ENCODE results near the gene MAN1C1. TPM values are rescaled to one million over a fixed set of nuclear protein-coding genes. Genes with fewer than 3 reads are reported as not detected.
A peak's percentile ranks its signal among the peaks of the same experiment; 100 is the strongest.
"Not testable (repeated sequence)": the region's sequence is repeated elsewhere in the genome, so short reads cannot be mapped to it uniquely, and the experiment has no call there.

MAN1C1 gene
- total RNA-seq, 1 donor from 2014 or later = 22.6 TPM

DNA sequence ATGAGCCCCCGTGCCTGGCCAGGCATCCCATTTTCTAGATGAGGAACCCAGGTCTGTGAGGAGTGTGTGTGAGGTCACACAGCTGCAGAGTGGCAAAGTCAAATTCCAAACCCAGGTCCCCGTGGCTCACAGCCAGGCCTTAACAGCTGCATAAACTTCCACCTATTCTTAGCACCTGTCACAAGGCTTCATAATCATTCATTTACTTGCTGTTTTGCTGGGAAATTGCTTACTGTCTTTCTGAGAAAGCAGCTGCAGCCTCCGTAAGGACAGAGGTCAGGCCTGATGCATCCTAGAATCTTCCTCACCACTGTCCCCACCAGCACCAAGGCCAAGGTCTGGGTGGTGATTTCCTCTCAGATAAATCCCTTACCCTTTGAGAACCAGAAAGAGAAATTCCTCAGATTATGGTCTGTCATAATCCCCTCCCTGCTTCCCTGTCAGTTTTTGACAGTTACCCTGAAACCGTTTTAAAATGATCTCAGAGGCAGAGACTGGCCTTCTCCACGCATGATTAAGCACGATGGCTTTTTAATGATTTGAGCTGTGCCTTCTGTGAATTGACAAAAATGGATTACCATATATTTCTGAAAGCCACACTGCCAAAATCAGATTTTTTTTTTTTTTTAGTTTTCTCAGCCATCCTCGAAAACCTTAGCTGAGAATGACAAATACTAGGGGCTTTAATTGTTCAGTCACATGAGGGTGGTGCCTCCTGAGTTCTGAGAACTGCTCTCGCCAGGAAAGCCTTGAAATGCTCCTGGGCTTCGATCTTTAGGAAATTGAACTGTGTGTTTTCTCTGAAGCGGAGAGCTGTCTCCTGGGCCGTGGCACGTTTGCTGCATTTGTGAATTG, 113.4 kb downstream of the MAN1C1 start:
- peaks cover 34% of the 10 kb centered on the region for H3K4me1 Mint-ChIP-seq
- no peaks in the 10 kb centered on the region for H3K27me3 Mint-ChIP-seq (ENCODE audit: low read depth)
- H3K36me3 Mint-ChIP-seq (ENCODE audit: low read depth) = no peaks in the 10 kb centered on the region
- H3K4me3 Mint-ChIP-seq = no peak overlapping the region
- no peak overlapping the region for H3K27ac Mint-ChIP-seq (ENCODE audit: unreplicated experiment)
- TF ChIP-seq, protein P1, sequence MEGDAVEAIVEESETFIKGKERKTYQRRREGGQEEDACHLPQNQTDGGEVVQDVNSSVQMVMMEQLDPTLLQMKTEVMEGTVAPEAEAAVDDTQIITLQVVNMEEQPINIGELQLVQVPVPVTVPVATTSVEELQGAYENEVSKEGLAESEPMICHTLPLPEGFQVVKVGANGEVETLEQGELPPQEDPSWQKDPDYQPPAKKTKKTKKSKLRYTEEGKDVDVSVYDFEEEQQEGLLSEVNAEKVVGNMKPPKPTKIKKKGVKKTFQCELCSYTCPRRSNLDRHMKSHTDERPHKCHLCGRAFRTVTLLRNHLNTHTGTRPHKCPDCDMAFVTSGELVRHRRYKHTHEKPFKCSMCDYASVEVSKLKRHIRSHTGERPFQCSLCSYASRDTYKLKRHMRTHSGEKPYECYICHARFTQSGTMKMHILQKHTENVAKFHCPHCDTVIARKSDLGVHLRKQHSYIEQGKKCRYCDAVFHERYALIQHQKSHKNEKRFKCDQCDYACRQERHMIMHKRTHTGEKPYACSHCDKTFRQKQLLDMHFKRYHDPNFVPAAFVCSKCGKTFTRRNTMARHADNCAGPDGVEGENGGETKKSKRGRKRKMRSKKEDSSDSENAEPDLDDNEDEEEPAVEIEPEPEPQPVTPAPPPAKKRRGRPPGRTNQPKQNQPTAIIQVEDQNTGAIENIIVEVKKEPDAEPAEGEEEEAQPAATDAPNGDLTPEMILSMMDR (conservative IDR thresholded peaks at IDR 0.05) = no peak
- no peaks in the 10 kb centered on the region for H3K9me3 Mint-ChIP-seq
- DNase-seq (ENCODE audit: low read depth, low spot score) = no peak

DNA sequence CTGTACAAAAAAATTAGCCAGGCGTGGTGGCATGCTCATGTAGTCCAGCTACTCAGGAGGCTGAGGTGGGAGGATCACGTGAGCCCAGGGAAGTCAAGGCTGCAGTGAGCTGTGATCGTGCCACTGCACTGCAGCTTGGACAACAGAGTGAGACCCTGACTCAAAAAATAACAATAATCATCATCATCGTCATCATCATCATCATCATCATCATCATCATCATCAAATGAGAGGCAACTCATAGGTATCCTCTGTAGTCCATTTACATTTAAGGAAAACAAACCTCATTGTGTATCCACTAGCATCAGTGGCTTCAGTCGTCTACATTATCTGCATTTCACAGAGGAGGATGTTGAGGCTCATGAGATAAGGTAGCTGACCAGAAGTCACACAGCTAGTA, 114.6 kb downstream of the MAN1C1 start:
- no peaks in the 10 kb centered on the region for H3K9me3 Mint-ChIP-seq
- TF ChIP-seq, protein P1 (conservative IDR thresholded peaks at IDR 0.05) = no peak
- no peaks in the 10 kb centered on the region for H3K36me3 Mint-ChIP-seq (ENCODE audit: low read depth)
- H3K27ac Mint-ChIP-seq (ENCODE audit: unreplicated experiment) = no peak overlapping the region
- no peaks in the 10 kb centered on the region for H3K27me3 Mint-ChIP-seq (ENCODE audit: low read depth)
- DNase-seq (ENCODE audit: low read depth, low spot score) = no peak
- H3K4me3 Mint-ChIP-seq = no peak overlapping the region
- H3K4me1 Mint-ChIP-seq = peaks cover 30% of the 10 kb centered on the region

DNA sequence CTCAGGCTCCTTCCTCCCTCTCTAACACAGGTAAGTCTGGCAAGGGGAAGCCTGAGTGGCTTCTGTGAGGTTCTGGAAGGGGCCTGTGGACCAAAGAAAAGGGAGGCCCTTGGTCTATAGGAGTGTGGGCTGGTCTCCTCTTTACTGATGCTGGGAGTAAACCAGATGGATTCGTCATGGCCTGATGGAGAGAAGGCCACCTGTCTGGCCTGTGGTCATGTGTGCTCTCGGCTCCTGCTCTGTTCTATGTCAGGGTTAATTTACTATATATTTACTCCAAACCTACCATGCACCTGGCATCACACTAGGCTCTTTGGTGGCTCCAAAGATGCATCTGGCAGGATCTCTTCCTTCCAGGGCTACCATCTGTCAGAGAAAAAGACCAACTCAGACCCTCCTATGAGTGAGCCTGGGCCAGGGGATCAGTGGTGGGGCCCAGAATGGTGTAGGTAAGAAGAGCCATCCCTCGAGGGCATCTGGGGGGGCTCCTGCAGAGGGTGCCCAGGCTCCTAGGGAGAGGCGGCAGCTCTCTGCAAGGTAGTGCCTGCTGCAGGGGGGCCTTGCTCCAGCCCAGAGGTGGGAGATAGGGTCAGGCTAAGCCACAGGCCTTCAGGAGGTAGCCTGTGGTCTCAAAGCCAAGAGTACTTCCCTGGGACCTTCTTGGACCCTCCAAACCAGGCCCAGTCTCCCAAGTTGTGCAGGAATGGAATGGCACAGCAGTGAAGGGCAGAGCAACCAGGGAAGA, 115.2 kb downstream of the MAN1C1 start:
- H3K36me3 Mint-ChIP-seq (ENCODE audit: low read depth) = no peaks in the 10 kb centered on the region

DNA sequence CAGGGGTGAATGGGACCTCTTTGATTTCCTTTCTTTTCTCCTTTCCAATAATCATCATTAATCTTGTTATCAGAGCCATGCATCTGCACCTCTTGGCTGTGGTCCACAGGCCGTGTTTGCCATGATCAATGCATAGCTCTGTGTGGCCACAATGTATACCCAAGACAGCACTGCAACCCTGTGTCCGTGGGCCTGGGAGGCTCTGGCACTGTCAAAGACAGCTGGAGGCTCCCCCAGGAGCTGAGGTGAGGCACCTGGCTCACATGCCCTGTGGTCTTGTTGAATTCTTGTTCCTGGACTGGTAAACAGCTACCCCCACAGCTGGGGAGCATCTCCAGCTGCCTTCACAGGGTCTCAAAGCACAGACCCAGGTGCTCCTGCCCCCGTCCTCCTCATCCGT, 116.2 kb downstream of the MAN1C1 start:
- Mint-ChIP-seq H3K27me3 (ENCODE audit: low read depth) (no peaks in the 10 kb centered on the region), H3K27ac (ENCODE audit: unreplicated experiment) (peak overlapping the region; percentile 38), H3K4me3 (no peak overlapping the region), H3K4me1 (peaks cover 24% of the 10 kb centered on the region), H3K36me3 (ENCODE audit: low read depth) (no peaks in the 10 kb centered on the region), H3K9me3 (no peaks in the 10 kb centered on the region)
- DNase-seq (ENCODE audit: low read depth, low spot score) = no peak
- TF ChIP-seq, protein P1 (conservative IDR thresholded peaks at IDR 0.05) = no peak

More for the DNA sequence above, 115.2 kb downstream of the MAN1C1 start:
- no peak overlapping the region for H3K4me3 Mint-ChIP-seq
- TF ChIP-seq, protein P1 (conservative IDR thresholded peaks at IDR 0.05) = no peak
- peaks cover 30% of the 10 kb centered on the region for H3K4me1 Mint-ChIP-seq
- no peak for DNase-seq (ENCODE audit: low read depth, low spot score)
- H3K27me3 Mint-ChIP-seq (ENCODE audit: low read depth) = no peaks in the 10 kb centered on the region
- no peak overlapping the region for H3K27ac Mint-ChIP-seq (ENCODE audit: unreplicated experiment)
- H3K9me3 Mint-ChIP-seq = no peaks in the 10 kb centered on the region

DNA sequence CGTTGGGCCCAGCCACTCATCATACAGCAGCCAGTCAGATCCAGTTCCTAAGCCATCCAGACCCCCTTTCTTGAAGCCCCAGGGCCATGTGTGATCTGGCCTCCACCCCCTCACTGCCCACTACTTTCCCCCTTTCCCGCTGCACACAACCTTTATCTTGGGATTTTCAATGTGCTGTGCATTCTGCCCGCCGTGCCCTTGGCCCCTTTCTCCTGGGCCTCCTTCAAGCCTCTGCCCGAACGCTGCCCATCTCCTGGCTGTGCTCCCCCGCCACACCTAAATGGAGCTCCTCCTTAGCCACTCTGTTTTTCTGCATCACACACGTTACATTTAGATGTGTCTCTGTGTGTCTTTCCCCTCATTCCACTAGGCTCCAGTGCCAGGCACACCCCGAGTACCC, 116.7 kb downstream of the MAN1C1 start:
- Mint-ChIP-seq H3K4me1 (peaks cover 25% of the 10 kb centered on the region), H3K9me3 (no peaks in the 10 kb centered on the region), H3K4me3 (no peak overlapping the region), H3K27me3 (ENCODE audit: low read depth) (no peaks in the 10 kb centered on the region), H3K36me3 (ENCODE audit: low read depth) (no peaks in the 10 kb centered on the region), H3K27ac (ENCODE audit: unreplicated experiment) (peak overlapping the region; percentile 38)
- TF ChIP-seq, protein P1 (conservative IDR thresholded peaks at IDR 0.05) = no peak
- no peak for DNase-seq (ENCODE audit: low read depth, low spot score)

DNA sequence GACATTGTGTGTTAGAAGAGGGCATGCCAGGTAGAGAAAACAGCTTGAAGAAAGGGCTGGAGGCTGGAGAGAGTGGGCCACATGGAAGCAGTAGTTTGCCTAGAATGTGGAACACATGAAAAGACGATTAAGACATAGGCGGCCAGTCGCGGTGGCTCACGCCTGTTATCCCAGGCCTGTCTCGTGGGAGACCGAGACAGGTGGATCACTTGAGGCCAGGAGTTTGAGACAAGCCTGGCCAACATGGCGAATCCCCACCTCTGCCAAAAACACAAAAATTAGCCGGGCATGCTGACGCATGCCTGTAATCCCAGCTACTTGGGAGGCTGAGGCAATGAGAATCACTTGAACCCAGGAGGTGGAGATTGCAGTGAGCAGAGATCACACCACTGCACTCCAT, 118.4 kb downstream of the MAN1C1 start:
- not testable (repeated sequence) for H3K27ac Mint-ChIP-seq (ENCODE audit: unreplicated experiment); H3K4me3 Mint-ChIP-seq; H3K27me3 Mint-ChIP-seq (ENCODE audit: low read depth); H3K9me3 Mint-ChIP-seq; H3K36me3 Mint-ChIP-seq (ENCODE audit: low read depth); DNase-seq (ENCODE audit: low read depth, low spot score)
- H3K4me1 Mint-ChIP-seq = peaks cover 32% of the 10 kb centered on the region

Measured in neural crest cell (in vitro differentiated cells).